A549 (cell line): Measurements from ENCODE around the gene ABCA3. TPM values are rescaled to one million over a fixed set of nuclear protein-coding genes. Genes with fewer than 3 reads are reported as not detected.

Source experiments
- ATAC-seq, 2 experiments: fragments of 200-7000 bp in 1 of 2; fragments of >200 bp in 1 of 2; cut with Nextera tagmentation in 1 of 2; cut with Tn5 transposase in 1 of 2; 3 replicates each; pipeline versions ENCODE4 v1.8.0 to v1.9.1; 2018 to 2020; ENCODE audit warnings: mild to moderate bottlenecking in 1 of 2, moderate library complexity in 1 of 2
- CTCF ChIA-PET: fragments of 300-600 bp; sonication (Branson Sonifier 250); formaldehyde crosslinking; extraction: SDS; loops from one replicate; lab custom pipeline; 2021; ENCODE audit warnings: antibody characterized with exemption, inconsistent platforms; lab: Yijun Ruan, JAX
- POLR2A ChIA-PET: fragments of 350-600 bp; formaldehyde crosslinking; extraction: SDS; loops from one replicate; lab custom pipeline; 2021; ENCODE audit warnings: antibody characterized with exemption, inconsistent platforms; lab: Yijun Ruan, JAX
- DNase-seq, 2 experiments: peaks; one replicate each; pipeline versions ENCODE4 v3.0.0 to v3.0.0-alpha.2; 2011 to 2016; ENCODE audit warnings: low read depth in 1 of 2, low spot score in 1 of 2
- FAIRE-seq: peaks from 2 replicates; lab custom pipeline; 2011; peaks lifted over from hg19 to GRCh38; lab: Jason Lieb, UNC
- H3K27ac ChIP-seq, 2 experiments: fragments of >200 bp; sonication (Bioruptor Twin); formaldehyde crosslinking; 3 replicates each; pipeline ENCODE4 v1.5.1; 2016 to 2017
- H3K4me1 ChIP-seq: fragments of >200 bp; sonication (Bioruptor Twin); formaldehyde crosslinking; 3 replicates; pipeline ENCODE4 v1.6.1; 2016
- H3K4me2 ChIP-seq: fragments of >200 bp; sonication (Bioruptor Twin); formaldehyde crosslinking; 3 replicates; pipeline ENCODE4 v1.6.1; 2016
- H3K4me3 ChIP-seq: fragments of >200 bp; sonication (Bioruptor Twin); formaldehyde crosslinking; 3 replicates; pipeline ENCODE4 v1.5.1; 2016
- H3K9me3 ChIP-seq: fragments of >200 bp; sonication (Bioruptor Twin); formaldehyde crosslinking; 3 replicates; pipeline ENCODE4 v1.6.1; 2016
- ATOH8 ChIP-seq: fragments of 250-450 bp; sonication (Bioruptor Pico); IDR thresholded peaks from 2 replicates; pipeline ENCODE4 v1.5.0; 2020; ENCODE audit warnings: low read depth, mild to moderate bottlenecking, moderate library complexity
- CBX2 ChIP-seq: fragments of 200-600 bp; sonication (generic); IDR thresholded peaks from 2 replicates; pipeline ENCODE4 v1.6.1; 2016; ENCODE audit warnings: low read depth, mild to moderate bottlenecking, borderline replicate concordance
- CBX8 ChIP-seq: fragments of 200-600 bp; sonication (generic); IDR thresholded peaks from 2 replicates; pipeline ENCODE4 v1.6.1; 2016
- CHD4 ChIP-seq: fragments of 200-600 bp; sonication (generic); IDR thresholded peaks from 2 replicates; pipeline ENCODE4 v1.6.1; 2016; ENCODE audit warnings: antibody characterized with exemption, mild to moderate bottlenecking, borderline replicate concordance
- CTCF ChIP-seq: fragments of >200 bp; sonication (Bioruptor Twin); formaldehyde crosslinking; IDR thresholded peaks from 3 replicates; pipeline ENCODE4 v1.5.1; 2016
- EHF ChIP-seq: fragments of 250-450 bp; sonication (Bioruptor Pico); IDR thresholded peaks from 2 replicates; pipeline ENCODE4 v1.5.0; 2020; ENCODE audit warnings: mild to moderate bottlenecking
- EHMT2 ChIP-seq: fragments of 200-600 bp; sonication (generic); IDR thresholded peaks from 2 replicates; pipeline ENCODE4 v1.6.1; 2016; ENCODE audit warnings: antibody characterized with exemption, low read depth, mild to moderate bottlenecking, moderate library complexity
- ESRRA ChIP-seq: fragments of 150-350 bp; IDR thresholded peaks from 2 replicates; pipeline ENCODE4 v1.6.1; 2014; ENCODE audit warnings: mild to moderate bottlenecking, low read length, borderline replicate concordance
- FOSB ChIP-seq: fragments of 250-450 bp; sonication (Bioruptor Pico); IDR thresholded peaks from 2 replicates; pipeline ENCODE4 v1.5.0; 2020; ENCODE audit warnings: mild to moderate bottlenecking, moderate library complexity
- FOXS1 ChIP-seq: fragments of 250-450 bp; sonication (Bioruptor Pico); IDR thresholded peaks from 2 replicates; pipeline ENCODE4 v1.5.0; 2020; ENCODE audit warnings: mild to moderate bottlenecking, moderate library complexity
- GATA3 ChIP-seq: IDR thresholded peaks from 2 replicates; pipeline ENCODE4 v1.6.1; 2012; ENCODE audit warnings: borderline replicate concordance
- HDAC2 ChIP-seq: fragments of 200-600 bp; sonication (generic); IDR thresholded peaks from 2 replicates; pipeline ENCODE4 v1.6.1; 2016
- HEYL ChIP-seq: fragments of 250-450 bp; sonication (Bioruptor Pico); IDR thresholded peaks from 2 replicates; pipeline ENCODE4 v1.8.0; 2021; ENCODE audit warnings: mild to moderate bottlenecking, moderate library complexity
- HMGXB4 ChIP-seq: fragments of 250-450 bp; sonication (Bioruptor Pico); IDR thresholded peaks from 2 replicates; pipeline ENCODE4 v1.5.0; 2021; ENCODE audit warnings: mild to moderate bottlenecking, moderate library complexity, borderline replicate concordance
- HOXB5 ChIP-seq: fragments of 250-450 bp; sonication (Bioruptor Pico); IDR thresholded peaks from 2 replicates; pipeline ENCODE4 v1.5.0; 2020; ENCODE audit warnings: mild to moderate bottlenecking, moderate library complexity
- MAX ChIP-seq: IDR thresholded peaks from 2 replicates; pipeline ENCODE4 v1.6.1; 2012
- MYC ChIP-seq: IDR thresholded peaks from 2 replicates; pipeline ENCODE4 v1.6.1; 2012; ENCODE audit warnings: mild to moderate bottlenecking, inconsistent platforms, low read length, improper control_type of control experiment, borderline replicate concordance
- NR3C1 ChIP-seq: fragments of >200 bp; sonication (Bioruptor Twin); formaldehyde crosslinking; IDR thresholded peaks from 3 replicates; pipeline ENCODE4 v1.6.1; 2017
- PHF8 ChIP-seq: fragments of 200-600 bp; sonication (generic); IDR thresholded peaks from 2 replicates; pipeline ENCODE4 v1.6.1; 2016; ENCODE audit warnings: low read depth, mild to moderate bottlenecking, antibody characterized with exemption, moderate library complexity, borderline replicate concordance
- POLR2A ChIP-seq: IDR thresholded peaks from 2 replicates; pipeline ENCODE4 v1.6.1; 2012; ENCODE audit warnings: mild to moderate bottlenecking, low read length
- RAD21 ChIP-seq, 2 experiments: fragments of >200 bp in 1 of 2; sonication (Bioruptor Twin) in 1 of 2; formaldehyde crosslinking in 1 of 2; IDR thresholded peaks in 1 of 2; conservative IDR thresholded peaks in 1 of 2; 2 replicates in 1 of 2; 3 replicates in 1 of 2; pipeline ENCODE4 v1.6.1; 2012 to 2018; ENCODE audit warnings: inconsistent platforms in 1 of 2
- RCOR1 ChIP-seq: fragments of 150-350 bp; IDR thresholded peaks from 2 replicates; pipeline ENCODE4 v1.6.1; 2014; ENCODE audit warnings: antibody characterized with exemption, low read length, low read depth
- RFX5 ChIP-seq: fragments of 450-650 bp; IDR thresholded peaks from 2 replicates; pipeline ENCODE4 v1.7.1; 2014; ENCODE audit warnings: antibody characterized with exemption, mild to moderate bottlenecking, moderate library complexity
- SMC3 ChIP-seq: fragments of >200 bp; sonication (Bioruptor Twin); formaldehyde crosslinking; IDR thresholded peaks from 3 replicates; pipeline ENCODE4 v1.6.1; 2018; ENCODE audit warnings: inconsistent platforms
- TFCP2L1 ChIP-seq: fragments of 250-450 bp; sonication (Bioruptor Pico); IDR thresholded peaks from 2 replicates; pipeline ENCODE4 v1.5.0; 2021; ENCODE audit warnings: mild to moderate bottlenecking
- WGBS: methylation state at CpG from one replicate; pipeline ENCODE4 v1.1.6; 2017; ENCODE audit errors: missing lambda C conversion rate; 5-methylcytosine and 5-hydroxymethylcytosine counted together
- polyA plus RNA-seq, 4 experiments: library from polyadenylated mRNA; depleted of rRNA in 3 of 4; stranded (reverse); fragments of >200 nt; fragmentation: RNase III in 1 of 4; extraction: RNeasy Plus Mini Kit Qiagen cat#74134 plus additional on column Dnase treatment in 1 of 4; gene quantifications; 2 replicates in 3 of 4; 3 replicates in 1 of 4; pipeline ENCODE4 v1.2.3, GENCODE V29; 2011 to 2017

The ABCA3 gene
- polyA plus RNA-seq, 2 of the 4 experiments (the other 2 are of a cell fraction) = 6.4 to 9.9 TPM

- FAIRE-seq (no peak), DNase-seq (no peak), ATAC-seq (no peak)
- ChIA-PET CTCF (interaction anchor here (2.3 kb wide), 1 partner anchor 35 kb away, joined by 7 read pairs; no protein-coding TSS in a partner anchor), POLR2A (no interaction called here)
- H3K9me3 ChIP-seq = no peaks in the 10 kb centered on the region
- H3K4me3 ChIP-seq = no peak overlapping the region
- TF ChIP-seq NR3C1 (no peak), SMC3 (no peak), HDAC2 (no peak), FOSB (CRISPR knock-in tag) (no peak), HOXB5 (CRISPR knock-in tag) (no peak), ATOH8 (CRISPR knock-in tag) (no peak), CTCF (no peak), POLR2A (no peak), MYC (no peak), CHD4 (no peak), FOXS1 (CRISPR knock-in tag) (no peak), EHF (CRISPR knock-in tag) (no peak), PHF8 (no peak), MAX (no peak)
- no peak overlapping the region for H3K4me2 ChIP-seq
- WGBS = 95% methylated on average over 12 of the region's 23 CpGs
- peaks cover 21% of the 10 kb centered on the region for H3K4me1 ChIP-seq
- H3K27ac ChIP-seq = no peak overlapping the region
Observed at GRCh38 chr16:2229632-2230250, 110.8 kb downstream of the ABCA3 start.

GRCh38 chr16:2229091-2229490 is 111.4 kb downstream of the ABCA3 start:
- FAIRE-seq (no peak), ATAC-seq (no peak), DNase-seq (no peak)
- Histone ChIP-seq H3K4me3 (no peak overlapping the region), H3K9me3 (no peaks in the 10 kb centered on the region), H3K27ac (no peak overlapping the region), H3K4me1 (peaks cover 25% of the 10 kb centered on the region), H3K4me2 (no peak overlapping the region)
- WGBS = 95% methylated on average over 11 of the region's 12 CpGs
- CTCF ChIA-PET = interaction anchor here (2.3 kb wide), 1 partner anchor 34 kb away, joined by 7 read pairs; no protein-coding TSS in a partner anchor
- TF ChIP-seq SMC3 = no peak
- TF ChIP-seq RAD21 (conservative IDR thresholded peaks at IDR 0.05 in 1 of 2, IDR thresholded peaks at IDR 0.05 in 1 of 2) = no peak
- no peak for TF ChIP-seq HEYL (CRISPR knock-in tag)
- TF ChIP-seq CHD4 = no peak
- TF ChIP-seq EHMT2 = no peak
- no peak for TF ChIP-seq FOSB (CRISPR knock-in tag)
- TF ChIP-seq GATA3 = no peak
- TF ChIP-seq TFCP2L1 (CRISPR knock-in tag) = no peak
- no peak for TF ChIP-seq CBX8
- no peak for TF ChIP-seq RFX5
- no peak for TF ChIP-seq RCOR1
- no peak for TF ChIP-seq ESRRA
- no peak for TF ChIP-seq HMGXB4 (CRISPR knock-in tag)
- no peak for TF ChIP-seq CBX2
- POLR2A ChIA-PET = no interaction called here
